Measurements from ENCODE around the gene PLXNC1.

PLXNC1 gene

GRCh38 chr12:94167756-94168416, 19.5 kb downstream of the PLXNC1 start:
- no peak for DNase-seq (ENCODE audit: low read depth in 1 of 2, low spot score in 1 of 2)
- no peak for TF ChIP-seq JUND (IDR thresholded peaks at IDR 0.05; ENCODE audit: low read depth)
- in situ Hi-C loops (cut with HindIII; ENCODE audit: low pct_unique_long_range_greater_than_20kb, low sequenced_read_pairs), result no loop called here

GRCh38 chr12:94169495-94169894, 21.1 kb downstream of the PLXNC1 start:
- DNase-seq (ENCODE audit: low read depth in 1 of 2, low spot score in 1 of 2), result no peak
- in situ Hi-C loops (cut with HindIII; ENCODE audit: low pct_unique_long_range_greater_than_20kb, low sequenced_read_pairs), result no loop called here
- TF ChIP-seq JUND (IDR thresholded peaks at IDR 0.05; ENCODE audit: low read depth), result no peak

- TF ChIP-seq JUND (IDR thresholded peaks at IDR 0.05; ENCODE audit: low read depth), result no peak
- in situ Hi-C loops (cut with HindIII; ENCODE audit: low pct_unique_long_range_greater_than_20kb, low sequenced_read_pairs), result no loop called here
- DNase-seq (ENCODE audit: low read depth in 1 of 2, low spot score in 1 of 2), result no peak
Observed at GRCh38 chr12:94169966-94170689, 21.8 kb downstream of the PLXNC1 start.

GRCh38 chr12:94170690-94171594, 22.6 kb downstream of the PLXNC1 start:
- in situ Hi-C loops (cut with HindIII; ENCODE audit: low pct_unique_long_range_greater_than_20kb, low sequenced_read_pairs), result no loop called here
- DNase-seq (ENCODE audit: low read depth in 1 of 2, low spot score in 1 of 2), result peak in 1 of 2 experiments; percentile 51
- no peak for TF ChIP-seq JUND (IDR thresholded peaks at IDR 0.05; ENCODE audit: low read depth)

- in situ Hi-C loops (cut with HindIII; ENCODE audit: low pct_unique_long_range_greater_than_20kb, low sequenced_read_pairs), result no loop called here
- no peak for DNase-seq (ENCODE audit: low read depth in 1 of 2, low spot score in 1 of 2)
- no peak for TF ChIP-seq JUND (IDR thresholded peaks at IDR 0.05; ENCODE audit: low read depth)
Observed at GRCh38 chr12:94171595-94171930, 23.2 kb downstream of the PLXNC1 start.

- no peak for DNase-seq (ENCODE audit: low read depth in 1 of 2, low spot score in 1 of 2)
- TF ChIP-seq JUND (IDR thresholded peaks at IDR 0.05; ENCODE audit: low read depth), result no peak
- in situ Hi-C loops (cut with HindIII; ENCODE audit: low pct_unique_long_range_greater_than_20kb, low sequenced_read_pairs), result no loop called here
Observed at GRCh38 chr12:94172031-94172430, 23.7 kb downstream of the PLXNC1 start.

GRCh38 chr12:94172973-94173372, 24.6 kb downstream of the PLXNC1 start:
- DNase-seq (ENCODE audit: low read depth in 1 of 2, low spot score in 1 of 2), result peak in 1 of 2 experiments; percentile 39
- no peak for TF ChIP-seq JUND (IDR thresholded peaks at IDR 0.05; ENCODE audit: low read depth)
- in situ Hi-C loops (cut with HindIII; ENCODE audit: low pct_unique_long_range_greater_than_20kb, low sequenced_read_pairs), result no loop called here

GRCh38 chr12:94173660-94174265, 25.4 kb downstream of the PLXNC1 start:
- in situ Hi-C loops (cut with HindIII; ENCODE audit: low pct_unique_long_range_greater_than_20kb, low sequenced_read_pairs), result no loop called here
- no peak for TF ChIP-seq JUND (IDR thresholded peaks at IDR 0.05; ENCODE audit: low read depth)
- DNase-seq (ENCODE audit: low read depth in 1 of 2, low spot score in 1 of 2), result no peak

GRCh38 chr12:94174576-94174975, 26.2 kb downstream of the PLXNC1 start:
- DNase-seq (ENCODE audit: low read depth in 1 of 2, low spot score in 1 of 2), result no peak
- TF ChIP-seq JUND (IDR thresholded peaks at IDR 0.05; ENCODE audit: low read depth), result no peak
- in situ Hi-C loops (cut with HindIII; ENCODE audit: low pct_unique_long_range_greater_than_20kb, low sequenced_read_pairs), result no loop called here

GRCh38 chr12:94175763-94176668, 27.6 kb downstream of the PLXNC1 start:
- in situ Hi-C loops (cut with HindIII; ENCODE audit: low pct_unique_long_range_greater_than_20kb, low sequenced_read_pairs), result no loop called here
- DNase-seq (ENCODE audit: low read depth in 1 of 2, low spot score in 1 of 2), result no peak
- TF ChIP-seq JUND (IDR thresholded peaks at IDR 0.05; ENCODE audit: low read depth), result no peak

- no peak for DNase-seq (ENCODE audit: low read depth in 1 of 2, low spot score in 1 of 2)
- no peak for TF ChIP-seq JUND (IDR thresholded peaks at IDR 0.05; ENCODE audit: low read depth)
- in situ Hi-C loops (cut with HindIII; ENCODE audit: low pct_unique_long_range_greater_than_20kb, low sequenced_read_pairs), result no loop called here
Observed at GRCh38 chr12:94178054-94178453, 29.7 kb downstream of the PLXNC1 start.

GRCh38 chr12:94178882-94179281, 30.5 kb downstream of the PLXNC1 start:
- no peak for TF ChIP-seq JUND (IDR thresholded peaks at IDR 0.05; ENCODE audit: low read depth)
- no peak for DNase-seq (ENCODE audit: low read depth in 1 of 2, low spot score in 1 of 2)
- in situ Hi-C loops (cut with HindIII; ENCODE audit: low pct_unique_long_range_greater_than_20kb, low sequenced_read_pairs), result no loop called here

Measured in T47D (cell line).